Forelimb muscle (tissue), 1 donor: ENCODE results near the gene TUBA1B. TPM values are rescaled to one million over a fixed set of nuclear protein-coding genes. Genes with fewer than 3 reads are reported as not detected.

ENCODE experiments used
- DNase-seq: peaks from one replicate; pipeline ENCODE4 v3.0.0-alpha.2; 2013; ENCODE audit warnings: low read depth
- polyA plus RNA-seq: library from polyadenylated mRNA; unstranded; fragments of 120-200 nt; gene quantifications from one replicate; pipeline ENCODE4 v1.2.1, GENCODE V29; 2013; ENCODE audit not compliant: insufficient read length

The TUBA1B gene
- polyA plus RNA-seq, 1 donor: 831 TPM

DNA sequence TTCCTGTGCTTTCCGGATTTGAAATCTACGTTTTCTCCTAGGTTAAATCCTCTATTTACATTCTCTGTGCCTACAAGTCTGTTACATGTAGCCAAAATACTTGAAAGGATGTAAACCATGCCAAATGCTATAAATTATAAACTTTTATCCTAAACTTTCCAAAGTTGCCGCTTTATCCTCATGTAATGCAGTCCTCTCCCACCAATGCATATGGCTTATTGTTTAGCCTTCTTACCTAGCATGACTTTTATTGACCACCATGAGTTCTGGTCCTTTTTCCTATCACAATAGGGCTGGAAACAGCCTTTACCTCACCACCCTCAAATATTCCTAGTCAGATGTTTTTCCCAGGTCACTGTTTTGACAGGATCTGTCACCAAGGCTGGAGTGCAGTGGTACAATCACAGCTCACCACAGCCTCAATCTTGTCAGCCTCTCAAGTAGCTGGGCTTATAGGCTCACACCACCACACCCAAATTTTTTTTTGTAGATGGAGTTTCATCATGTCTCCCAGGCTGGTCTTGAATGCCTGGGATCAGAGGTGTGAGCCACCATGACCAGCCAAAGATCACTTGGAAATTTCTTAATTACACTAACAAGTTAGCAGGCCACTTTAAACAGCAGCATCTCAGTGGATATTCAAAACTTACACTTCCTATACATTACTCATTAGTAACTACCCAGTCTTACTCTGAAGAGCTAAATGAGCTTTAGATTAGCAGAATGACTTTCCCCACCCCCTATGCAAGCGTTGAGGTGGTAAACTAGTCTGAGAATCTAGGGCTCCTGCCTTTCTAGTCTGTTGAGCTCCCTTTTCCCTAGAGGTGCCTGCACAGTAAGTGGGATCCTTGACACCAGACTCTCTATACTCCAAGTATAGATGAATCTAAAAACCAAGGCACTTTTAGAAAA lies 4.1 kb downstream of the TUBA1B start:
- no peak for DNase-seq

DNA sequence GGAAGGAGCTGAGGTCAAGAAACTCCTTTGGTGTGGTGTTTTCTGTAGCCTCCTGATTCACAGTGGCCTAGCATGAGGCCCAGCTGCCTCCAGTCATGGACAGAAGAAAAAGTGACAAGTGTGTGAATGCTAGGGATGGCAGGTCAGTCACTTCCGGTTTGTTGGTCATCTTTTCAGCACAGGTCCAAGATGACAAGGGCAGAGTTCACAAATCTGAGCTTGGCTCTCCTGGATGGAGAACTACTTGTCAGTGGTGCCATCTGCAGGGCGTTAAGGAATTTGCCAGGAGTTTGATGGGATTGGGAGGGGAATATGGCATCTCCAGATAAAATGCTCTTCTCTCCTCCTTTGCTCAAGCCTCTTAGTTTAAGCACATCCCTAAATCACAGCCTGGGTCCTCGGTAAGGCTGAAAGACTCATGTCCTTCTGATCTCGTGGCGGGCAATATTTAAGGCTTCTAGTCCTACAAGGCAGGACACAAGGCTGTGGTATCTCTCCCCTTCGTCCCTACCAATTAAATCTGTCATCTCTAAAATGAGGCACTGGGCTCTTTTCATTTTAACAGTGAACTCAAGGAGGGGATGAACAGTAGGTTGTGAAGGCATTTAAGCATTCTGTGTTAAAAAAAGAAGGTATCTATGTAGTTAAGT lies 10.0 kb downstream of the TUBA1B start:
- no peak for DNase-seq

DNA sequence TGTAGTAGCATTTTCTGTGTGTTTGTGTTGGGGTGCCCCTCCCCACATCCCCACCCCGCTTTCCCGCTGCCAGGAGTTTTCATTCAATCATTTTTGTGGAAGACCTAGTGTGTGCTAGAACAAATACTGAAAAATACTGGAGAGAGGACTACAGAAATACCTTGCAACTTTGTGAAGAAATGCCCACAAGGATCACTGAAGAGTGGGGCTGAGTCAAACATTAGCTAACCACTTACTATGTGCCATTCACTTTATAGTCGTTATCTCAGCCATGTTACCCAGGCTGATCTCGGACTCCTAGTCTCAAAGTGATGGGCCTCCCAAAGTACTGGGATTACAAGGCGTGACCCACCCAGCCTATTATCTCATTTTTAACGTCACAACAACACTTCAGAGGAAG lies 20.0 kb downstream of the TUBA1B start:
- no peak for DNase-seq

DNA sequence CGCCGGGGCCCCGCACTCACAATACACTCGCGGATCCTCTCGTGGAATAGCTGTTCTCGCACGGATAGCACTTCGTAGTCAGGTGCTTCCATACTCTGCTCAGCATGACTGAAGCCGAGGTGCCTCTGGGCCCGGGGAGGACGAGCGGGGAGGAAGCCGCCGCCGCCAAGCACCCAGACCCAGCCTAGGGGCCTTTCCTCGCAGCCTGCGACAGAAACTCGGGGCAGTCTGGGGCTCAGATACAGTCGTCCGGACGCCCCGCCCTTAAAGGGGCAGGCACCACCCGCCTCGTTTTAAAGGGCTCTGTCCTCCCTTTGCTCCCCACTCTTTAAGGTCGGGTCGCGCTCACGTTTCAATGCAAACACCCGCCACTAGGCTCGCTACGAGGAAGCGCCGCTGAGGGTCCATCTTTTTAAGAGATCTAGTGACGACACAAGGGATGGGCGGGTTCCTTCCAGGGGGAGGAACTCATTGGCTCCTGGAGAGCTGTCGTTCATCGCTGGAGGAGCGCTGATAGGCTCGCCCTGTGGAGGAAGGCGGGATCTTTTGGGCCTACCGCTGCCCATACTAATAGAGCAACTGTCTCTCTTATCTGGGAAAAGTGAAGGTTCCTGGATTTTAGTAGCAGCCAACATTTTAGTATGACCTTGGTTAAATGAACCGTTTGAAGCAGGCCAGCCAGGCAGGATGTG lies 20.6 kb downstream of the TUBA1B start, which contains the start of gene LMBR1L:
LMBR1L (minus strand) TSS at position 384 of the 692 bp plus-strand sequence; CDS start at position 92, 292 bp downstream.
- DNase-seq: peak; percentile 97

DNA sequence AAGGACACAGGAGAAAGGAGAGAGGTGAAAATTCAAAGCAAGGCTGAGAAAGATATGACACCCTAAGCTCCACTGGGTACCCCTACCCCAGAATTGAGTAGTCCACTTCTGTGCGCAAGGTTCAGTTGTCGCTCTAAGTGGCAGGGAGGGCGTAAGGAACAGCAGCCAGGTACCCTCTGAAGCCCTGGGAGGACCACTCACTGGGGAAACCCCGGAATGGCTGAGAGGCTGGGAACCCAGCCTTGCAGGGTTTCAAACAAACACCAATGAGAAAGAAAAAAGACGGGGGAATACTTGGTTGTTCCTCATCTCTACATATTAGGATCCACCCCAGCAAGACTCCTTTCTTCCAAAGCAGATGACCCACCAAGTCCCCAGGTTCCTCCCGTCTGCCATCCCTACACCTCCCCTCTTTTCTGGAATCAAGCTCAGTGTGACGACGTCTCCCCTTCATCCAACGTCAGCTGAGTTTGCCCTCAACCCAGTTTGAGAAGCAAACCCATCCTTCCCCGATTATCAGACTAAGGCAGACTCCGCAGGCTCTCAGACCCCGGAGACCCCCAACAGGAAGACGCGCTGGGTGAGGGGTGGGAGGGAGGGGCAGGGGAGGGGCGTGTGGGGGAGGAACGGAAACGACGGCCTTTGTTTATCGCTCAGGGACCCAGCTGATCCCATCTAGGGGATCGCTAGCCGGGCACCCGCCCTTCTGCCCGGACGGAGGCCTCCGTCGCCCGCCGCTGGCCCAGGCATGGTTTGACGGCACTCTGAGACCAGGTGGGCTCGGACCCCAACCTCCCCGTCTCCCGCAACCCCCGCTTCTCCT lies 21.3 kb downstream of the TUBA1B start:
- no peak for DNase-seq

DNA sequence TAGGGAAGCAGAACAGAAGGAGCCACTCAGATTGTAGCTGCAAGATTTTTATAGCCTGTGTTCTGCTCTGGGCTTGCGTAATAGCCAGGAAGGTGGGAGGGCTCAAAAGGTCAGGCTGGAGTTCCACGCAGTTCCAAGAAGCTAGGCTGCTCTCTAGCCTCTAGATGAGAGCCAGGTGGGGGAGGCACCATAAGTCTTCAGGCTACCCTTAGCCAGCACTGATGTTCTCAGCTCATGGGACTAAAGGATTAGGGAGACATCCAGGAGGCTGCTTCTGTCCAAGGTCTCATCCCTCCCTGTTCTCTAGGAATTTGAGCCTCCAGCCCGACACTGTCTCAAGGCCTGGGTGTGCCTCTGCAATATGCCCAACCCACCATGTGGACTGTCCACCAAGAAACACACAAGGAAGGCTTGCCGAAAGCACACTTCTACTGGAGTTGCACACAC lies 22.2 kb downstream of the TUBA1B start:
- no peak for DNase-seq

DNA sequence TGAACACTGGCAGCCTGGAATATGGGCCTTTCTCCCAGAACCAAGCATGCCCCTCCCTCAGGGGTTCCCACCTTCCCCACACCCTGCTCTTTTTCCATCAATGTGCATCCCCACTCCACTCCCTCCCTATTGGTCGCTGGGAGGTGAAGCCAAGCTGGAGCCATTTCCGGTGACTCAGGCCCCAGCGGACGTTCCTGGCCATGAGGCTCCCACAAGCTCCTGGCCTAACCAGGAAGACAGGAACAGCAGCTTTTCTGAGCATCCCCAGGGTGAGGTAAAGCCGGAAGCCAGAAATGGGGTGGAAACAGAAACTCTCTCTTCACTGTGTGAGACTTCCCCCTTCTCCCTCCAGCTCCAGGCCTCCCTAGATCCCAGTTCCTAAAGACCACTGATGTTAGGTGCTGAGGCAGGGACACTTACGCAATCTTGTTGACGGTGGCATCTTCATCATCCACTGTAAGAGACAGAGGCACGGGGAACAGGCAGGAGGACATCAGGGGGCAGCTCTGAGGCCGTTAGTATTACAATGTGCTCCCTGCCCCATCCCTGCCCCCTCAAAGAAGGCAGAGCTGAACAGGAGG lies 25.6 kb downstream of the TUBA1B start:
- DNase-seq: no peak

DNA sequence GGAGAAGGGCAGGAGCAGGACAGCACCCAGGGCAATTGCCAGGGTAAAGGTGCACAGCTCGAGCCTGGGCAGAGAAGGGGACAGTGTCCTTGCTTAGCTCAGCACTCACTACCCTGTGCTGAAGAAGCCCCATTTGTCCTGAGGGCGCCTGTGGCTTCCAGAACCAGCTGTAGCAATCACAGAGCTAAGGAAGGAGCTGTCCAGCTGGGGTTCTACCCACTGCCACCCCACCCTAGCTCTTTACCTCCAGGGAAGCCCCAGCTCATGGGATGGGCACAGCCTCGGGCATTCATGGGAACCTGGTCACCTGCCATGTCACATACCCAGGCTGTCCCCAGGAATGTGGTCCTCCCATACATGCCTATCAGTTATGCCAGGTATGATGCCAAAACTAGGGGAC lies 26.4 kb downstream of the TUBA1B start:
- no peak for DNase-seq

DNA sequence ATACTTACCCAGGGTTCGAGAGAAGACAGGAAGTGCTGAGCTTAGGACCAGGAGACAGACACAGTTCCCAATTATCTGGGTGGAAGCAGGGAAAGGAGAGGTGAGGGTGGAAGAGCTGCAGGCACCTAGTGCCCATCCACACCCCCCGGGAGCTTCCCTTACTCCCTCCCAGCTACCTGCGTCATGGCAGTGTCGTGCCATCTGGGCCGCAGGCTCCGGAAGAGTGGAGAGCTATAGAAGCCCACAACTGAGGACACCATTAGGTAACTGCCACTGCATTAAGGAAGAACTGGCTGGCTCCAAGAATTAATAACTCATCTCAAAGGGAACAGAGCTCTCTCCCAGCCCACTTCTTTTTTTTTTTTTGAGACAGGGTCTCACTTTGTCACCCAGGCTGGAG lies 30.8 kb downstream of the TUBA1B start:
- no peak for DNase-seq

DNA sequence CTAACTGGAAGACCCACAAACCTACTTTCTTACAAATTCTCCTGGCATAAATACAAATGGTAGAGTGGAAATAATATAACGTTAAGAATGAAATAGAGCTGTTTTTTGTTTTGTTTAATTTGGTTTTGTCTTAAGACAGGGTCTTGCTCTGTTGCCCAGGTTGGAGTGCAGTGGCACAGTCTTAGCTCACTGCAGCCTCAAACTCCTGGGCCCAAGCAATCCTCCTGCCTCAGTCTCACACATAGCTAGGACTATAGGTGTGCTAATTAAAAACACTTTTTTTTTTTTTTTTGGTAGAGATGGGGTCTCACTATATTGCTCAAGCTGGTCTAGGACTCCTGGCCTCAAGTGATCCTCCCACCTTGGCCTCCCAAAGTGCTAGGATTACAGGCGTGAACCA lies 32.5 kb downstream of the TUBA1B start:
- DNase-seq: no peak

DNA sequence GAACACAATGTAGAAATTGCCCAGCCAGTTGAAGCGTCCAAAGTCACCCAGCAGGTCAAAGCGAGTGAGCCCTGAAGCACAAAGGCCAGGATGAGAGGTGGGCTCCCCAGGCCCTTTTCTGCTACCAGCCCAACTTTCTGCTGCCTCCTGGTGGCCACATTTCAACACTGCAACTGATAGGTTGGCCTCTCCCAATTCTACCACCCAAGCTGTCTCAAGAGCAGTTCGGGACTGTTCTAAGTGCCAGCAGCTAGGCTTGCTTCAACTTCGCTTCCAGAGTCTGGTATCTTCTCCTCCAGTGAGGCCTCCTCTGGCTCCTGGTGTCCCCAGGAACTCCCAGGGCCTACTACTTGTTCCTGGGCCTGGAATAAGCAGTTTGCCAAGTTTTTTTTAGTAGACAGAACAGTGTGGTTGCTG lies 33.2 kb downstream of the TUBA1B start:
- no peak for DNase-seq

DNA sequence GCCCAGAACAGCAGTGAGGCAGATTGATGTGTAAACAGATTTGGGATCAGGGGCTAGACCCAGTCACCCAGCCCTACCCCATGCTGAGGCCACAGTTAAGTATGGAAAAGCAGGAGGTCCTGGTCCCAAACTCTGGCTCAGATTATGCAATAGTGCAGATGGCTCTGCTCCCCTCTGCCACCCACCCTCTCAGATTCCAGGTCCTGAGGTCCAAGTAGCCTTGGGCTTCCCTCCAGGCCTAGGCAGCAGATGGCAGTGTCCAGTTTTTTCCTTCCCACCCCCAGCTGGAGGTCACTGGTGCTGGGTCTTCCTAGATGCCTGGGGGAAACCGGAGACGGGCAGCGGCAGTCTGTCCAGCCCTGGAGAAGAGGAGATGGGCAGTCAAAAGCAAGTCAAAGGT lies 33.8 kb downstream of the TUBA1B start:
- no peak for DNase-seq

DNA sequence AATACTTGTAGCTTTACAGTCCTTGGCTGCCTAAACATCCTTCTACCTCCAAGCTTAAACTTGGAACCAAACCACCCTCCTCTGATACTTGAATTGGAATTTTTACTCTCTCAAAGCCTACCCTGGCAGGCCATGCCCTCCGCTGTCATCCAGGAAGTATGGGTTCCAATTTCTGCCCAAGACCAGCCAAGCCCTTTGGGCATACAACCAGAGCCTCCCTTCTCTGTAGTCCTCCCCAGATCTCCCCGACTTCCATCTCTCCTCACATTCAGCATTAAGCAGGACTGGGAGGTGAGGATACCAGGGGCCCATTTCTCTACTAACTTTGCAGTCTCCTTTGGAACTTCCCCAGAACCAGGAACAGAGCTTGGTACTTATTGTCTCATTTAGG lies 36.2 kb downstream of the TUBA1B start:
- DNase-seq: no peak

DNA sequence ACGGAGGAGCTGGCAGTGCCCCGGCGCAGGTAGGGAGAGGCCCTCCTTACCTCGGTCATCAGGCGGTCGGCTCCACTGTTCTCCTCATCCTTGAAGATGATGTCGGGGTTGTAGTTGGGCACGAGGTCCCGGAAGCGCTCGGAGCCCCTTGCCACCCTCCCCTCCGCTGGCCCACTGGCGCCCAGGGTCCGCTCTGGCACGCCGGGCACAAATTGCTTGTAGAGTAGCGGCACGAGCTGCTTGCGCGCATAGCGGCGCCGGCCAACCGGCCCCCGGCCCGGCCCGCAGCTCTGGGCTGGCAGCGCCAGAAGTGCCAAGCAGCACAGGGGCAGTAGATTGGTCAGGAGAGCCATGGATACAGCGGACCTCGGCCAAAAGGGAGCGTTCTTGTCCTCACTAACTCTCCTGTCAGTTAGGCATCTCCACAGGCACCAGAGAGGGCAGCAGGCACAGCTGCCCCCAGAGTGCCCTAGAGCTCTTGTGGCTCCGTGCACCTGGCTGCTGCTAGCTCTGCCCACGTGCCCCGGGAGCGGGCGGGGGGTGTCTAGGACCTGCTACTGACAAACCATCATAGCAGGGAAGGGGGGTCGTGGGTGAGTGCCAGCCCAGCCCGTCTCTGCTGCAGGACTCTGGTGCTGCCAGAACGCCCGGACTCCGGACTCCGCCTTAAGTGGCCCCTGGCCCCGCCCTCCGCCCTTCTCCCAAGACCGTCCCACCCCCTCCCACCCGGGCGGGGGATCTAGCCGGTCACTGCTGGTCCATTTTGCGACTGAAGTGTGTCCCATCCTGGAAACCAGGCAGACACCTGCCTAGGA lies 36.8 kb downstream of the TUBA1B start, which contains the start of gene DHH:
DHH (minus strand) TSS at position 642 of the 815 bp plus-strand sequence; CDS start at position 353, 289 bp downstream.
- DNase-seq: no peak

DNA sequence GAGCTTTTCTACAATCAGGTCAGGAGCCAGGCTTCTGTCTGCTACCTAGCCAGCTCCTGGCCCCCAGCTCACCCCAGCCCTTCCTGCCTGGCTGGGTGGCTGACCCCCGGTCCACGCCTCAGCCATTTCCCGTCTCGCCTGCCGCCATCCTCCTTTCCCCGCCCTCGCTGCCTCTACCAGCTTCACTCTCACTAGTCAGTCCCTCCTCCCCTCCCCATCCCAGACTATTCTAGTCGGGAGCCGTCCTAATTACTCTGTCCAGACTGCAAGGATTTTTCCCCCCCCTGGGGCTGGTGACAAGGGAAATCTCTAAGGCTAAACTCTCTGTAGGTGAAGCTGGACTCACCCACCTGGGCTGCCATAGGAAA lies 37.4 kb downstream of the TUBA1B start:
- DNase-seq: no peak

DNA sequence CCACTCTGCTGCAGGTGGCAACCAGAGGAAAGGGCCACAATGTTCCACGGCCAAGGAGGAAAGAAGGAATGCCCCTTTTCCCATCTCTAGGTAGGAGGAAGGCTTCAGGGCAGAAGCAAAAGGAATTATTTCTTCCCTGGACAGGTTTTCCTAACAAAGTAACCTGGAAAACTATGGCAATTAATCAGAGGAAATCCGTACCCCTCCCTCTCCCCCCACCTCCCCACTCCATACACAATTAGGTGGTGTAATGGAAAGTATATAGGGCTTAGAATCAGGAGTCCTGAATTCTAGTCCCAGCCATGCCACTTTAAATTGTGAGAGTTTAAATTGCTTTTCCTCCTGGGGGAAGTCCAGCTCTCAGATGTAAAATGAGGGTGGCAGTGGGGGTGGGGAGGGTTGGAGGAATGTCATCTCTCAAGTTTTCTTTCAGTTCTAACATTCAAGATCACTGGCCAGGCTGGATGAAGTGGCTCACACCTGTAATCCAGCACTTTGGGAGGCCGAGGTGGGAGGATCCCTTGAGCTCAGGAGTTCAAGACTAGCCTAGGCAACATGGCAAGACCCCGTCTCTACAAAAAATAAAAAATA lies 38.3 kb downstream of the TUBA1B start:
- no peak for DNase-seq

DNA sequence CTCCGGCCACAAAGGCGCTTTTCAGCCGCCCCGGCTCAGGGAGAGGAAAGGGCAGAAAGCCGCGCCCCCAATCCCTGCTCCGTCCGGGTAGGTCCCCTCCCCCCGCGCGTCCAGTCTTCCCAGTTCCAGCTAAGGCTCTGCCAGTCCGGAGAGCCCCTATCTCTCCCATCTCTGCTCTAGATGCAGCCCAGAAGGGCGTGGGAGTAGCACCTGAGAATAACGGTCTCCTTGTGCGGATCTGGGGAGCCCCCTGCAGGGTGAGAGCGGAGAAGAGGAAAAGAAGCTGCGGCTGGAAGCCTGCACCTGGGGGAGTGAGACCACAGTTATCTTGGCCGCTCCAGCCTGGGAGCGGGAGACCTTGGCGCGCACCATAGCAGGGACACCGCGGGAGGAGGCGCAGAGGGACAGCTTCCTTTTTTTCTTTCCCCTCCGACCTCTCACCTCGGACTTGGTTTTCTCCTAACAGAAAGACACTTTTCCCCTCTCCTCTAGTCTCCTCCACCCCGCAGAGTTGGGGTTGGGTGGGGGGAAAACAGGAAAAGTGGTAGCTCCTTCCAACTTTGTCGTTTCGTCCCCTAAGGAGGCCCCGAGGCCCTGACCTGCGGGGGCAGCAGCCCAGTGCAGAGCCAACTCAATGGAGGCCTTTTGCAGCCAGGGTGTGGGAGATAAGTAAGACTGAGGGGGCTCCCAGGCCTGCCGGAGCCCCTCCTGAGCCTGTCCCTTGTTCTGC lies 38.9 kb downstream of the TUBA1B start:
- DNase-seq: no peak

DNA sequence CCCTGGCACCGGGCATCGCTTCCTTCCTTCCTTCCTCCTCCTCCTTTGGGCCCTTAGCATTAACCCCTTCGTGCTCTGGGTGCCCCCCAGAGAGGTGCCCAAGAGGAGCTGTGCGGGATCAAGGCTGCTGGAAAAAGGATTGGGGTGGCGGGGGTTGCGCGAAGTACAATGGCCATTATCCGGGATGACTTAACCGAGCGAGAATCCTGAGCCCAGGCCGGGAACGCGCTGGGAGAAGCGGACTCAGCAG lies 39.4 kb downstream of the TUBA1B start:
- no peak for DNase-seq

DNA sequence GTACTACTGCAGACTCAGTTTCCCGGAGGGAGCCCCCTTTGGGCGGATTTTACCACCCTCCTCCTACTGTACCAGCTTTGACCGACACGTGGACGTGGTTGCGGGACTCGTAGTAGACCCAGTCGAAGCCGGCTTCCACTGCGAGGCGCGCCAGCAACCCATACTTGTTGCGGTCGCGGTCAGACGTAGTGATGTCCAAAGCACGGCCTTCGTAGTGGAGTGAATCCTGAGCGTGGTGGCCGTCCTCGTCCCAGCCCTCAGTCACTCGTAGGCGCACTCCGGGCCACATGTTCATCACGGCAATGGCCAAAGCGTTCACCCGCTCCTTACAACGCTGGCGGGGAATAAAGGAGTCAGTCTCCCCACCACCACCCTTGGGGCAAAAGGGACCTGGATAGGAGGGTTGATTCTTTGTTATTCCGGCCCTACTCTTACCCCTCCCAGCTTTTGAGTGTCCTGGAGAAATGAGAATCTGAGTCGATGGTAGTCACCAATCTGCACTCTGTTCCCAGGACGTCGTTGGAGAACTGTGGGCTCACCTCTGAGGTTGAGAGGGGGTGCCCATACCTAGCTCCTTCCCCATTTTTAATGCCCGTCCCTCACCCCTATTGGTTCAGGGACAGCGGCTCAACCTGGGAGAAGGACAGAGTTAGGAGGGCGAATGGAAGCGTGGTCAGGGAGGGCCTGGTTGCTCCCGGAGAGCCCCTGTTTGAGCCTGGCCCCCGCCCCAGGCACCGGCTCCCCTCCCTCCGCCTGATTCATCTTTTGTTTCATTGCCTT lies 39.9 kb downstream of the TUBA1B start:
- no peak for DNase-seq
